Left cardiac atrium (tissue), 4 donors: ENCODE data around the gene ACTC1. TPM values are rescaled to one million over a fixed set of nuclear protein-coding genes. Genes with fewer than 3 reads are reported as not detected.

Source experiments
- ATAC-seq, 2 donors: fragments of 200-7000 bp; cut with Tn5 transposase; one replicate each; pipeline ENCODE4 v1.9.1; 2020; ENCODE audit warnings: mild to moderate bottlenecking in 2 of 2, moderate library complexity in 2 of 2
- DNase-seq: peaks from one replicate; pipeline ENCODE4 v3.0.0-alpha.2; 2020
- intact Hi-C, 2 donors: fragments of 100-400 bp; cut with DNase I; formaldehyde crosslinking; loops; one replicate each; pipeline versions ENCODE4 v1.14.1 to v1.15.1; 2022 to 2023
- total RNA-seq, 2 donors: library from RNA; stranded (reverse); fragmentation: NEBNext Ultra II Directional; extraction: Animal tissue kit (Norgen Biotek cat#: 25700); gene quantifications; one replicate each; pipeline ENCODE4 v1.2.1, GENCODE V29; 2021
- donor health status: DM: no; HTN: yes; CAD: no.
- donor health status: DM: no; HTN: yes; CAD: no; lungs with severe emphysema.
- donor health status: DM: yes; HTN: yes; CAD: no.
- donor health status: Dilated cardiomyopathy.

Gene ACTC1
- total RNA-seq, 2 donors from 2014 or later, result 12,863 to 14,182 TPM

- ATAC-seq, result peak; percentile 32 to 81
- intact Hi-C loops, result no loop called here
Observed at GRCh38 chr15:34772312-34772711, 23.0 kb downstream of the ACTC1 start.

GRCh38 chr15:34769711-34770110 is 25.6 kb downstream of the ACTC1 start:
- DNase-seq (no peak), ATAC-seq (no peak)
- intact Hi-C loops, result no loop called here

More at GRCh38 chr15:34772312-34772711, 23.0 kb downstream of the ACTC1 start:
- DNase-seq, result no peak

GRCh38 chr15:34768530-34768929 is 26.8 kb downstream of the ACTC1 start:
- DNase-seq (no peak), ATAC-seq (peak in 1 of 2 donors; percentile 18)
- intact Hi-C loops, result no loop called here

- ATAC-seq, result no peak
- DNase-seq, result no peak
- intact Hi-C loops, result no loop called here
Observed at GRCh38 chr15:34765741-34766140, 29.6 kb downstream of the ACTC1 start.

GRCh38 chr15:34760909-34761308 is 34.4 kb downstream of the ACTC1 start:
- ATAC-seq, result no peak
- no peak for DNase-seq
- intact Hi-C loops, result no loop called here

GRCh38 chr15:34759992-34760391 is 35.4 kb downstream of the ACTC1 start:
- intact Hi-C loops, result no loop called here
- no peak for ATAC-seq

GRCh38 chr15:34759347-34759746 is 36.0 kb downstream of the ACTC1 start:
- DNase-seq (no peak), ATAC-seq (no peak)
- intact Hi-C loops, result no loop called here

More at GRCh38 chr15:34759992-34760391, 35.4 kb downstream of the ACTC1 start:
- DNase-seq, result no peak

- ATAC-seq, result no peak
- intact Hi-C loops, result no loop called here
- no peak for DNase-seq
Observed at GRCh38 chr15:34757262-34757661, 38.1 kb downstream of the ACTC1 start.

- intact Hi-C loops, result no loop called here
Observed at GRCh38 chr15:34755419-34755773, 40.0 kb downstream of the ACTC1 start.

GRCh38 chr15:34754674-34755418 is 40.5 kb downstream of the ACTC1 start, which contains the start of gene GJD2:
Gene GJD2, minus strand, starts transcription at chr15:34754998. Its CDS starts 510 bp downstream, at chr15:34754488.
- intact Hi-C loops, result no loop called here
- DNase-seq (no peak), ATAC-seq (peak; percentile 28 to 63)

More at GRCh38 chr15:34755419-34755773, 40.0 kb downstream of the ACTC1 start:
- no peak for ATAC-seq
- no peak for DNase-seq

- intact Hi-C loops, result no loop called here
- no peak for DNase-seq
Observed at GRCh38 chr15:34754171-34754601, 41.2 kb downstream of the ACTC1 start.

GRCh38 chr15:34753236-34753894 is 42.0 kb downstream of the ACTC1 start:
- intact Hi-C loops, result no loop called here
- ATAC-seq, result peak; percentile 59 to 62
- DNase-seq, result no peak

More at GRCh38 chr15:34754171-34754601, 41.2 kb downstream of the ACTC1 start:
- no peak for ATAC-seq

- intact Hi-C loops, result no loop called here
- DNase-seq (no peak), ATAC-seq (no peak)
Observed at GRCh38 chr15:34749691-34750090, 45.7 kb downstream of the ACTC1 start.

Other genes starting within 250 kb of the ACTC1 start
- gene GOLGA8B, start 211.9 kb downstream of the ACTC1 start, total RNA-seq, result 10 to 100 TPM; 14.5 to 32.4 TPM
- 10 to 100 TPM in 1 of 2 donors, 1 to 10 TPM in 1; 4.9 to 19.2 TPM for gene GJD2, start 40.6 kb downstream of the ACTC1 start, total RNA-seq
- 10 to 100 TPM; 12.9 to 14.3 TPM for gene AQR, start 174.2 kb upstream of the ACTC1 start, total RNA-seq
- gene ZNF770, start 192.7 kb upstream of the ACTC1 start, total RNA-seq, result 10 to 100 TPM; 33.7 to 35.8 TPM